Bronchial epithelial cell (primary cell): ENCODE measurements around the gene ADIG. TPM values are rescaled to one million over a fixed set of nuclear protein-coding genes. Genes with fewer than 3 reads are reported as not detected.

ENCODE experiments used
- DNase-seq: peaks from one replicate; pipeline ENCODE4 v3.0.0-alpha.2; 2010; ENCODE audit warnings: low read depth
- FAIRE-seq: peaks from 2 replicates; lab custom pipeline; 2011; peaks lifted over from hg19 to GRCh38; lab: Jason Lieb, UNC
- H3K27me3 ChIP-seq: 2 replicates; pipeline ENCODE4 v1.5.1; 2011; ENCODE audit warnings: low read length; ENCODE audit not compliant: control insufficient read depth, insufficient read depth
- H3K36me3 ChIP-seq: 2 replicates; pipeline ENCODE4 v1.5.1; 2011; ENCODE audit warnings: low read length; ENCODE audit not compliant: control insufficient read depth, insufficient read depth
- H3K4me3 ChIP-seq: 2 replicates; pipeline ENCODE4 v1.5.1; 2011; ENCODE audit warnings: mild to moderate bottlenecking, low read depth, low read length, control low read depth
- total RNA-seq: library from RNA; depleted of rRNA; stranded (reverse); fragments of >200 nt; gene quantifications from 2 replicates; pipeline ENCODE4 v1.2.1, GENCODE V29; 2014
- TF ChIP-seq, protein P1 (sequence below): IDR thresholded peaks from 2 replicates; pipeline ENCODE4 v1.5.1; 2011; ENCODE audit warnings: mild to moderate bottlenecking, moderate library complexity, low read length, control low read depth, inconsistent platforms; ENCODE audit not compliant: insufficient read depth, severe bottlenecking

Gene ADIG
- not detected in 2 replicates for total RNA-seq

DNA sequence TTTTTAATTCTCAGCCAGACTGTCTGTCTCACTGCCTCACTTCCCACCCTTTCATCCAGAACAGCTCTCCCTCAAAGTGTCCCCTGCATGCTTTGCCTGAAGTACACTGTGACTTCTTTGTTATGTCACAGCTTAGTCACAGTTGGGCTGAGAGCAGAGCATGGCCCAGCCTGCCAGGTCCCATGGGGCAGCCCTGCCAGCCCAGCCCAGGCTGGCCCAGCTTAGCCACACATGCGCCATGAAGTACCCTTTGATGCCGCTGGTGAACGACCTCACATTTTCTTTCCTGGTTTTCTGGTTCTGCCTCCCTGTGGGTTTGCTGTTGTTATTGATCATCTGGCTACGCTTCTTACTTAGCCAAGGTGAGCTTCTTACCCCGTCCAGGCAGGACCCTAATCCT, at the start of gene ADIG:
ADIG (plus strand) TSS at position 185 of the 400 bp plus-strand sequence; CDS start at position 239, 54 bp downstream.
- FAIRE-seq (peak; percentile 28), DNase-seq (peak; percentile 32)
- H3K4me3 ChIP-seq = no peak within 1 kb of the TSS

DNA sequence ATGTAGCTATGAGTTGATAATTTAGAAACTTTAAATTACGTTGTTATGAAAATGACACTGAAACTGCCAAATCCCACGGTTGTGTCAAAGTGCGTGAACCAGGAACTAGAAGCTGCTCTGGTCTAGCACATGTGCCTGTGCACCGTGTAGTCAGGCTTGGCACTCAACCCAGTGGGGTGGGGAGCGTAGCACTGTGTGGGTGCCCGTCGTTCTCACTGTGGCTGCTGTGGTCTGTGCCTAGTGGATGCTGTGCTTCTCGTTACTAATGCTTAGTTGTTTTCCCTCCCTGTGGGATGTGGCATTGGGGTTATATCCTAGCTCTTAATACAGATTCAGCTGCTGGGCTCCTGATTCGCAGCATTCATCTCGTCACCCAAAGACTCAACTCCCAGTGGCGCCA, 46.2 kb upstream of the ADIG start:
- DNase-seq (no peak), FAIRE-seq (no peak)
- TF ChIP-seq, protein P1, sequence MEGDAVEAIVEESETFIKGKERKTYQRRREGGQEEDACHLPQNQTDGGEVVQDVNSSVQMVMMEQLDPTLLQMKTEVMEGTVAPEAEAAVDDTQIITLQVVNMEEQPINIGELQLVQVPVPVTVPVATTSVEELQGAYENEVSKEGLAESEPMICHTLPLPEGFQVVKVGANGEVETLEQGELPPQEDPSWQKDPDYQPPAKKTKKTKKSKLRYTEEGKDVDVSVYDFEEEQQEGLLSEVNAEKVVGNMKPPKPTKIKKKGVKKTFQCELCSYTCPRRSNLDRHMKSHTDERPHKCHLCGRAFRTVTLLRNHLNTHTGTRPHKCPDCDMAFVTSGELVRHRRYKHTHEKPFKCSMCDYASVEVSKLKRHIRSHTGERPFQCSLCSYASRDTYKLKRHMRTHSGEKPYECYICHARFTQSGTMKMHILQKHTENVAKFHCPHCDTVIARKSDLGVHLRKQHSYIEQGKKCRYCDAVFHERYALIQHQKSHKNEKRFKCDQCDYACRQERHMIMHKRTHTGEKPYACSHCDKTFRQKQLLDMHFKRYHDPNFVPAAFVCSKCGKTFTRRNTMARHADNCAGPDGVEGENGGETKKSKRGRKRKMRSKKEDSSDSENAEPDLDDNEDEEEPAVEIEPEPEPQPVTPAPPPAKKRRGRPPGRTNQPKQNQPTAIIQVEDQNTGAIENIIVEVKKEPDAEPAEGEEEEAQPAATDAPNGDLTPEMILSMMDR = no peak
- no peak overlapping the region for H3K4me3 ChIP-seq
- H3K27me3 ChIP-seq = no peaks in the 10 kb centered on the region
- H3K36me3 ChIP-seq = peaks cover 11% of the 10 kb centered on the region

More for the DNA sequence above, at the start of gene ADIG:
- H3K27me3 ChIP-seq = no peaks in the 10 kb centered on the region
- H3K36me3 ChIP-seq = no peaks in the 10 kb centered on the region
- TF ChIP-seq, protein P1 = no peak

DNA sequence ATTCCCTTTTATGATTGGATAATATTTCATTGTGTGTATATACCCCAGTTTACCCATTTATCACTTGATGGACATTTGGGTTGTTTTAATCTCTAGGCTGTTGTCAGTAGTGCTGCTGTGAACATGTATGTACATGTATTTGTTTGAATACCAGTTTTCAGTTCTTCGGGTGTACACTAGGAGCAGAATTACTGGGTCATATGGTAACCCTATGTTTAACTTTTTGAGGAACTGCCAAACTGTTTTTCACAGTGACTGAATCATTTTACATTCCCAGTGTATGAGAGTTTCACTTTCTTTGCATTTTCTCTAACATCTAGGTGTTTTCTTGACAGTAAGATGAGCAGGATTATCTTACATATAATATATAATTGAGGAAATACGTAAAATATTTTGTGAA, 44.7 kb upstream of the ADIG start:
- FAIRE-seq (no peak), DNase-seq (peak; percentile 93)
- H3K4me3 ChIP-seq = no peak overlapping the region
- peaks cover 16% of the 10 kb centered on the region for H3K36me3 ChIP-seq
- TF ChIP-seq, protein P1 = peak; percentile 12
- H3K27me3 ChIP-seq = no peaks in the 10 kb centered on the region

DNA sequence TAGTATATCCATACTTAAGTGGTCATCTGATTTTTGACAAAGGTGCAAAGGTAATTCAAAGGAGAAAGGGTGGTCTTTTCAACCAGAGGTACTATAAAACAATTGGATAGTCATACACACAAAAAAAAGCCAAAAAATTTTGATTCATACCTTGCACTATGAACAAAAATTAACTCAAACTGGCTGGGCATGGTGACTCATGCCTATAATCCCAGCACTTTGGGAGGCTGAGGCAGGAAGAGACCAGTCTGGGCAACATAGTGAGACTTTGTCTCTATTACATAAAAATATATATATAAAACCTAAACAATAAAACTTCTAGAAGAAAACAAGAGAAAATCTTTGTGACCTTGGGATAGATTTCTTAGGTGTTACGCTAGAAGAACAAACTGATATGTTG, 43.8 kb upstream of the ADIG start:
- TF ChIP-seq, protein P1 = no peak
- Histone ChIP-seq H3K27me3 (no peaks in the 10 kb centered on the region), H3K36me3 (peaks cover 15% of the 10 kb centered on the region), H3K4me3 (no peak overlapping the region)
- DNase-seq = peak; percentile 60
- FAIRE-seq = no peak

DNA sequence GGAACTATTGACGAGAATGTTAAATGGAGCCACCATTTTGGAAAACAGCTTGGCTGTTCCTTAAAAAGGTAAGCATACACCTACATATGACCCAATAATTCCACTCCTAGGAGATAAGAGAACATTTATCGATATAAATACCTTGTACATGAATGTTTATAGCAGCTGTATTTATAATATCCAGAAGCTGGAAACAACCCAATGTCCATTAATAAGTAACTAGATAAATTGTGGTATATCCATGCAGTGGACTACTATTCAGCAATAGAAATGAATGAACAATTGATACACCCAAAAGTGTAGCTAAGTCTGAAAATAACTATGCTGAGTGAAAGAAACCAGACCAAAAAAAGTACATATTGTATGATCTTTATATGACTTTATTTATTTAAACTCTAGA, 42.2 kb upstream of the ADIG start:
- no peak for FAIRE-seq
- no peak for DNase-seq
- Histone ChIP-seq H3K27me3 (no peaks in the 10 kb centered on the region), H3K4me3 (no peak overlapping the region), H3K36me3 (peaks cover 16% of the 10 kb centered on the region)
- TF ChIP-seq, protein P1 = no peak

GRCh38 chr20:38543014-38543906, 37.7 kb upstream of the ADIG start:
- Histone ChIP-seq H3K27me3 (no peaks in the 10 kb centered on the region), H3K36me3 (peaks cover 24% of the 10 kb centered on the region), H3K4me3 (no peak overlapping the region)
- DNase-seq = no peak
- peak; percentile 52 for FAIRE-seq
- TF ChIP-seq, protein P1 = no peak
